AG09309 (cell line): ENCODE measurements around the gene SCAMP2.
A peak's percentile ranks its signal among the peaks of the same experiment; 100 is the strongest.

Source experiments
- DNase-seq: peaks from one replicate; pipeline ENCODE4 v3.0.0-alpha.2; 2010; ENCODE audit warnings: low read depth
- H3K4me3 ChIP-seq: 2 replicates; pipeline ENCODE4 v1.5.1; 2011; ENCODE audit warnings: mild to moderate bottlenecking, low read depth, low read length, moderate library complexity; ENCODE audit not compliant: control insufficient read depth
- CTCF ChIP-seq: IDR thresholded peaks from 2 replicates; pipeline ENCODE4 v1.5.1; 2011; ENCODE audit warnings: mild to moderate bottlenecking, low read depth, low read length, inconsistent platforms; ENCODE audit not compliant: insufficient read depth, control insufficient read depth; ENCODE audit errors: missing control alignments

Gene SCAMP2

GRCh38 chr15:74835312-74835823 lies 37.8 kb downstream of the SCAMP2 start:
- H3K4me3 ChIP-seq, result no peak overlapping the region
- no peak for DNase-seq
- TF ChIP-seq CTCF, result peak; percentile 85

- TF ChIP-seq CTCF, result no peak
- DNase-seq, result no peak
- H3K4me3 ChIP-seq, result no peak overlapping the region
Measured at GRCh38 chr15:74833376-74834107, 39.6 kb downstream of the SCAMP2 start.

- DNase-seq, result no peak
- no peak for TF ChIP-seq CTCF
- H3K4me3 ChIP-seq, result no peak overlapping the region
Measured at GRCh38 chr15:74832826-74833225, 40.3 kb downstream of the SCAMP2 start.

- no peak for TF ChIP-seq CTCF
- no peak overlapping the region for H3K4me3 ChIP-seq
- DNase-seq, result no peak
Measured at GRCh38 chr15:74831813-74832495, 41.2 kb downstream of the SCAMP2 start.

GRCh38 chr15:74830868-74831267 lies 42.3 kb downstream of the SCAMP2 start:
- TF ChIP-seq CTCF, result no peak
- H3K4me3 ChIP-seq, result no peak overlapping the region
- DNase-seq, result no peak

GRCh38 chr15:74829991-74830390 lies 43.2 kb downstream of the SCAMP2 start:
- H3K4me3 ChIP-seq, result no peak overlapping the region
- DNase-seq, result no peak
- TF ChIP-seq CTCF, result no peak
